ENCODE results near the gene AGAP2.
"Not testable (repeated sequence)": the region's sequence is repeated elsewhere in the genome, so short reads cannot be mapped to it uniquely, and the experiment has no call there.

AGAP2 gene

GRCh38 chr12:57688931-57689330 lies 49.6 kb downstream of the AGAP2 start:
- no peak for DNase-seq

- DNase-seq: no peak
Measured at GRCh38 chr12:57687862-57688261, 50.7 kb downstream of the AGAP2 start.

GRCh38 chr12:57679697-57680096 lies 58.8 kb downstream of the AGAP2 start:
- no peak for DNase-seq

DNA sequence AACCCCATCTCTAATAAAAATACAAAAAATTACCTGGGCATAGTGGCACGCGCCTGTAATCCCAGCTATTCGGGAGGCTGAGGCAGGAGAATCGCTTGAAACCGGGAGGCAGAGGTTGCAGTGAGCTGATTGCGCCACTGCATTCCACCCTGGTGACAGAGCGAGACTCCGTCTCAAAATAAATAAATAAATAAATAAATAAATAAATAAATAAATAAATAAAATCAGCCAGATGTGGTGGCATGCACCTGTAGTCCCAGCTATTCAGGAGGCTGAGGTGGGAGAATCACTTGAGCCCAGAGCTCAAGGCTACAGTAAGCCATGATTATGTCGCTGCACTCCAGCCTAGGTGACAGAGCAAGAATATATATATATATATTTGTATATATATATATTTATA lies 60.6 kb downstream of the AGAP2 start:
- not testable (repeated sequence) for DNase-seq

DNA sequence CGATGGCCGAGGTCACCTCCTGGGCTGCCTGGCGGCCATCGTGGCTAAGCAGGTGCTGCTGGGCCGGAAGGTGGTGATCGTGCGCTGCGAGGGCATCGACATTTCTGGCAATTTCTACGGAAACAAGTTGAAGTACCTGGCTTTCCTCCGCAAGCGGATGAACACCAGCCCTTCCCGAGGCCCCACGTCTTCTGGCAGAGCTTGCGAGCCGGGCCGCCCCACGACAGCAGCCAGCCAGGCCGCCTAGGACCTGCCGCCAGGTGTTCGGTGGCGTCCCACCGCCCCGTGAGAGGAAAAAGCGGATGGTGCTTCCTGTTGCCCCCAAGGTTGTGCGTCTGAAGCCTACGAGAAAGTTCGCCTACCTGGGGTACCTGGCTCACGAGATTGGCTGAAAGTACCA lies 63.9 kb downstream of the AGAP2 start:
- no peak for DNase-seq
